PFSK-1 (cell line): Measurements from ENCODE around the gene NAMPT.

ENCODE experiments used
- POLR2AphosphoS5 ChIP-seq: IDR thresholded peaks from 2 replicates; pipeline ENCODE4 v1.6.1; 2012; ENCODE audit warnings: low read depth, mild to moderate bottlenecking, control low read depth, low read length, moderate library complexity
- REST ChIP-seq, 2 experiments: IDR thresholded peaks; 2 replicates each; pipeline versions ENCODE4 v1.6.1 to v1.8.0; 2011 to 2012; ENCODE audit warnings: low read depth in 2 of 2, low read length in 2 of 2, control low read depth in 1 of 2, inconsistent platforms in 1 of 2, mild to moderate bottlenecking in 1 of 2, moderate library complexity in 1 of 2; ENCODE audit not compliant: insufficient read depth in 1 of 2
- SIN3A ChIP-seq: IDR thresholded peaks from 2 replicates; pipeline ENCODE4 v1.6.1; 2012; ENCODE audit warnings: mild to moderate bottlenecking, low read length, moderate library complexity, borderline replicate concordance; ENCODE audit not compliant: insufficient read depth
- TAF1 ChIP-seq: IDR thresholded peaks from 2 replicates; pipeline ENCODE4 v1.6.1; 2012; ENCODE audit warnings: low read length, control low read depth, borderline replicate concordance; ENCODE audit not compliant: insufficient read depth

- no peak for TF ChIP-seq SIN3A
- TF ChIP-seq TAF1: no peak
- TF ChIP-seq REST (IDR thresholded peaks at IDR 0.05; ENCODE audit: insufficient read depth in 1 of 2, low read depth in 2 of 2, low read length in 2 of 2): no peak
- no peak for TF ChIP-seq POLR2AphosphoS5
Measured at GRCh38 chr7:106276513-106276912, 8.3 kb downstream of the NAMPT start.
